ENCODE results near the gene AP2A2. TPM values are rescaled to one million over a fixed set of nuclear protein-coding genes. Genes with fewer than 3 reads are reported as not detected.
"Not testable (repeated sequence)": the region's sequence is repeated elsewhere in the genome, so short reads cannot be mapped to it uniquely, and the experiment has no call there.

The AP2A2 gene
- total and polyA plus RNA-seq, 2 donors: 26.5 to 51.4 TPM

- no peak overlapping the region for H3K27ac ChIP-seq (ENCODE audit: low read depth)
- no peaks in the 10 kb centered on the region for H3K4me1 ChIP-seq (ENCODE audit: insufficient read depth)
- no peak overlapping the region for H3K4me3 ChIP-seq (ENCODE audit: low read depth, low read length)
- H3K36me3 ChIP-seq (ENCODE audit: insufficient read depth): peaks cover 2% of the 10 kb centered on the region
- 83% methylated on average over 28 of the region's 28 CpGs for WGBS
- no peak for DNase-seq (ENCODE audit: extremely low spot score)
These were observed 87.3 kb downstream of the AP2A2 start for GRCh38 chr11:1012740-1013630.

- no peaks in the 10 kb centered on the region for H3K36me3 ChIP-seq (ENCODE audit: insufficient read depth)
- WGBS: 89% methylated on average over 12 of the region's 12 CpGs
- DNase-seq (ENCODE audit: extremely low spot score): no peak
- no peak overlapping the region for H3K4me3 ChIP-seq (ENCODE audit: low read depth, low read length)
- H3K27ac ChIP-seq (ENCODE audit: low read depth): no peak overlapping the region
- no peaks in the 10 kb centered on the region for H3K4me1 ChIP-seq (ENCODE audit: insufficient read depth)
These were observed 87.9 kb downstream of the AP2A2 start for GRCh38 chr11:1013631-1013935.

DNA sequence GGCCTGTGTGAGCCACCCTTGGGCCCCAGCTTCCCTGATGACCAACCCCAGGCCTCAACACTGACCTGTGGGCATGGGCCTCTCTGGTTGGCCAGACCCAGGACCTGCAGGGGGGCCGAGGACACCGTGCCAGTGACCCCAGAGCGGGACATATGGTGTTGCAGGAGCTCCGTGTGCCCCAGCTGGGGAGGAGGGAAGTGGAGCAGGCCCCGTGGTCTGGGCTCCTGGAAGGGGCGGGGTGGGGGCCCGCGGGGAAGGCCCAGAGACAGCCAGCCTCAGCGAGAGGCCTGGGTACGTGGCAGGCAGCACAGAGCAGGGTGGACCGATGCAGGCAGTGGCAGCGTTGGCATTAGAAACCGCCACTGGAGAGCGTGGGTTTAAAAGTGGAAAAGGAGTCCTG, 88.6 kb downstream of the AP2A2 start:
- DNase-seq (ENCODE audit: extremely low spot score): no peak
- 85% methylated on average over 14 of the region's 14 CpGs for WGBS
- no peaks in the 10 kb centered on the region for H3K4me1 ChIP-seq (ENCODE audit: insufficient read depth)
- no peaks in the 10 kb centered on the region for H3K36me3 ChIP-seq (ENCODE audit: insufficient read depth)
- no peak overlapping the region for H3K27ac ChIP-seq (ENCODE audit: low read depth)
- H3K4me3 ChIP-seq (ENCODE audit: low read depth, low read length): no peak overlapping the region

GRCh38 chr11:1015064-1015463, 89.4 kb downstream of the AP2A2 start:
- DNase-seq (ENCODE audit: extremely low spot score): no peak
- no peak overlapping the region for H3K4me3 ChIP-seq (ENCODE audit: low read depth, low read length)
- H3K36me3 ChIP-seq (ENCODE audit: insufficient read depth): no peaks in the 10 kb centered on the region
- H3K4me1 ChIP-seq (ENCODE audit: insufficient read depth): no peaks in the 10 kb centered on the region
- WGBS: 95% methylated on average over 7 of the region's 7 CpGs
- no peak overlapping the region for H3K27ac ChIP-seq (ENCODE audit: low read depth)

GRCh38 chr11:1015826-1016545, 90.3 kb downstream of the AP2A2 start:
- no peak for DNase-seq (ENCODE audit: extremely low spot score)
- H3K4me3 ChIP-seq (ENCODE audit: low read depth, low read length): no peak overlapping the region
- no peak overlapping the region for H3K27ac ChIP-seq (ENCODE audit: low read depth)
- 92% methylated on average over 20 of the region's 20 CpGs for WGBS
- H3K36me3 ChIP-seq (ENCODE audit: insufficient read depth): no peaks in the 10 kb centered on the region
- H3K4me1 ChIP-seq (ENCODE audit: insufficient read depth): no peaks in the 10 kb centered on the region

DNA sequence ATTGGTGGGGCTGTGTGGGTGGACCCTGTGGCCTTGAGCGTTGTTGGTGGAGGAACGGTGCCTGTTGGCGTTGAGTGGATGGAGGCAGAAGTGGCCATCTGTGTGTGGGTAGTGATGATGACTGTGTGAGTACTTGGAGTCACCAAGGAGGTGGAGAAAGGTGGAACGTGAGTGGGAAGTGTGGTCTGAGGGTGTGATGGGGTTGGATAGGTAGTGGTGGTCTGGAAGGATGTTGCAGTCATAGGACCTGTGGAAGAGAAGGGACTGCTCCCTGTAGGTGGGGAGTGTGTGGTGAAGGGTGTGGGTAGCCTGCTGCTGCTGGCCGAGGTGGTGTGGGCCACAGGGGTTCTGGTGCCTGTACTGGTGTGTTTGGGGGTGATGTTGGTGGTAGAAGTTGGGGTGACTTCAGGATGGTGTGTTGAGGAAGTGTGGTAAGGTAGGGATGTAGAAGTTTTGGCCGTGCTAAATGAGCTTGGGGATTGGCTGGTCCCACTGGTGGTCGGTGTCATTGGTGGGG, 91.0 kb downstream of the AP2A2 start:
- DNase-seq (ENCODE audit: extremely low spot score); H3K36me3 ChIP-seq (ENCODE audit: insufficient read depth); H3K27ac ChIP-seq (ENCODE audit: low read depth); H3K4me1 ChIP-seq (ENCODE audit: insufficient read depth); H3K4me3 ChIP-seq (ENCODE audit: low read depth, low read length): not testable (repeated sequence)
- 71% methylated on average over 7 of the region's 7 CpGs for WGBS

- no peak for DNase-seq (ENCODE audit: extremely low spot score)
These were observed 91.8 kb downstream of the AP2A2 start for GRCh38 chr11:1017269-1018005.

DNA sequence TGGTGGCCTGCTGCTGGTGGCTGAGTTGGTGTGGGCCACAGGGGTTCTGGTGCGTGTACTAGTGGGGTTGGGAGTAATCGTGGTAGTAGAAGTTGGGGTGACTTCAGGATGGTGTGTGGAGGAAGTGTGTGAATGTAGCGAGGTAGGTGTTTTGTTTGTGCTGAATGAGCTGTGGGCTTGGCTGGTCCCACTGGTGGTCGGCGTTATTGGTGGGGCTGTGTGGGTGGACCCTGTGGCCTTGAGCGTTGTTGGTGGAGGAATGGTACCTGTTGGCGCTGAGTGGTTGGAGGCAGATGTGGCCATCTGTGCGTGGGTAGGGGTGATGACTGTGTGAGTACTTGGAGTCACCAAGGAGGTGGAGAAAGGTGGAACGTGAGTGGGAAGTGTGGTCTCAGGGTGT, 92.4 kb downstream of the AP2A2 start:
- Histone ChIP-seq H3K36me3 (ENCODE audit: insufficient read depth) (no peaks in the 10 kb centered on the region), H3K4me3 (ENCODE audit: low read depth, low read length) (no peak overlapping the region), H3K27ac (ENCODE audit: low read depth) (no peak overlapping the region), H3K4me1 (ENCODE audit: insufficient read depth) (no peaks in the 10 kb centered on the region)
- no peak for DNase-seq (ENCODE audit: extremely low spot score)
- 93% methylated on average over 9 of the region's 9 CpGs for WGBS

More at GRCh38 chr11:1017269-1018005, 91.8 kb downstream of the AP2A2 start:
- no peak overlapping the region for H3K27ac ChIP-seq (ENCODE audit: low read depth)
- H3K36me3 ChIP-seq (ENCODE audit: insufficient read depth): no peaks in the 10 kb centered on the region
- WGBS: 86% methylated on average over 12 of the region's 12 CpGs
- H3K4me3 ChIP-seq (ENCODE audit: low read depth, low read length): no peak overlapping the region
- H3K4me1 ChIP-seq (ENCODE audit: insufficient read depth): no peaks in the 10 kb centered on the region

DNA sequence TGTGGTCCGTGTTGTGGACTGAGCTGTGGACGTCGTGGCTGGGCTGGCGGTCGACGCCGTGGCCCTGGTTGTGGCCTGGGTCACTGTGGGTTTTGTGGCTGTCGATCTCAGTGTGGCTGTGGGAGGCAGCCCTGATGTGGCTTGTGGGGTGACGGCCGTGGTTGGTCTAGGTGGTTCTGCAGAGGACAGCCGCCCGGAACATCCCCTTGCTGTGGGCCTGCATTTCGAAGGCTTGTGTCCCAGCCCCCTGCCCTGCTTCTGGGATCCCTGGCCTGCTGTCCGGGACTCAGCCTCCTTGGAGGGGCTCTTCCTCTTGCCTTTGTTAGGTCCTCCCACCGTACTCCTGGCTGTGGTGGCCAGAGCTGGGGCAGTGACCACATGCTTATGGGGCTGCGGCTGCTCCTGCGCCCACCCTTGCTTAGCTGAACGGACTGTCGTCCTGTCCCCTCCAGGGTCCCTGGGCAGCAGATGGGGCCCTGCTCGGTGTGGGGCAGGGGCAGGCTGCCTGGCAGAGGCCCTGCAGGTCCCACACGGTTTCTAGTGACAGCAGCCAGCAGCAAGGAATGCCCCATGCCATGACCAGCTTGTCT, 93.7 kb downstream of the AP2A2 start:
- WGBS: 86% methylated on average over 21 of the region's 21 CpGs
- H3K4me1 ChIP-seq (ENCODE audit: insufficient read depth): no peaks in the 10 kb centered on the region
- H3K36me3 ChIP-seq (ENCODE audit: insufficient read depth): no peaks in the 10 kb centered on the region
- H3K4me3 ChIP-seq (ENCODE audit: low read depth, low read length): no peak overlapping the region
- H3K27ac ChIP-seq (ENCODE audit: low read depth): no peak overlapping the region
- no peak for DNase-seq (ENCODE audit: extremely low spot score)

GRCh38 chr11:1020211-1020905, 94.7 kb downstream of the AP2A2 start:
- no peaks in the 10 kb centered on the region for H3K4me1 ChIP-seq (ENCODE audit: insufficient read depth)
- no peak for DNase-seq (ENCODE audit: extremely low spot score)
- WGBS: 92% methylated on average over 19 of the region's 19 CpGs
- H3K36me3 ChIP-seq (ENCODE audit: insufficient read depth): no peaks in the 10 kb centered on the region
- H3K27ac ChIP-seq (ENCODE audit: low read depth): no peak overlapping the region
- H3K4me3 ChIP-seq (ENCODE audit: low read depth, low read length): no peak overlapping the region

- Histone ChIP-seq H3K4me1 (ENCODE audit: insufficient read depth) (no peaks in the 10 kb centered on the region), H3K27ac (ENCODE audit: low read depth) (no peak overlapping the region), H3K36me3 (ENCODE audit: insufficient read depth) (no peaks in the 10 kb centered on the region), H3K4me3 (ENCODE audit: low read depth, low read length) (no peak overlapping the region)
- WGBS: 91% methylated on average over 7 of the region's 7 CpGs
- no peak for DNase-seq (ENCODE audit: extremely low spot score)
These were observed 96.7 kb downstream of the AP2A2 start for GRCh38 chr11:1022411-1022810.

- DNase-seq (ENCODE audit: extremely low spot score): no peak
- WGBS: 93% methylated on average over 28 of the region's 28 CpGs
- H3K4me3 ChIP-seq (ENCODE audit: low read depth, low read length): no peak overlapping the region
- H3K4me1 ChIP-seq (ENCODE audit: insufficient read depth): no peaks in the 10 kb centered on the region
- H3K27ac ChIP-seq (ENCODE audit: low read depth): no peak overlapping the region
- no peaks in the 10 kb centered on the region for H3K36me3 ChIP-seq (ENCODE audit: insufficient read depth)
These were observed 97.5 kb downstream of the AP2A2 start for GRCh38 chr11:1022908-1023810.

All from urinary bladder (tissue), 4 donors.